BE2C (cell line): ENCODE results near the gene CHAF1A.

ENCODE experiments used
- DNase-seq: peaks from one replicate; pipeline ENCODE4 v3.0.0-alpha.2; 2020
- H3K27me3 ChIP-seq: fragments of 250-450 bp; sonication (Bioruptor Pico); 2 replicates; pipeline ENCODE4 v1.5.1; 2020; ENCODE audit warnings: mild to moderate bottlenecking
- H3K36me3 ChIP-seq: fragments of 250-450 bp; sonication (Bioruptor Pico); 2 replicates; pipeline ENCODE4 v1.5.1; 2020; ENCODE audit warnings: mild to moderate bottlenecking
- H3K4me1 ChIP-seq: fragments of 250-450 bp; sonication (Bioruptor Pico); 2 replicates; pipeline ENCODE4 v1.5.1; 2020
- H3K4me3 ChIP-seq: 2 replicates; pipeline ENCODE4 v1.5.1; 2011; ENCODE audit warnings: low read depth, low read length
- H3K9me3 ChIP-seq: fragments of 250-450 bp; sonication (Bioruptor Pico); 2 replicates; pipeline ENCODE4 v1.5.1; 2020
- CTCF ChIP-seq: IDR thresholded peaks from 2 replicates; pipeline ENCODE4 v1.5.1; 2012; ENCODE audit warnings: mild to moderate bottlenecking, low read depth, low read length

The CHAF1A gene

DNA sequence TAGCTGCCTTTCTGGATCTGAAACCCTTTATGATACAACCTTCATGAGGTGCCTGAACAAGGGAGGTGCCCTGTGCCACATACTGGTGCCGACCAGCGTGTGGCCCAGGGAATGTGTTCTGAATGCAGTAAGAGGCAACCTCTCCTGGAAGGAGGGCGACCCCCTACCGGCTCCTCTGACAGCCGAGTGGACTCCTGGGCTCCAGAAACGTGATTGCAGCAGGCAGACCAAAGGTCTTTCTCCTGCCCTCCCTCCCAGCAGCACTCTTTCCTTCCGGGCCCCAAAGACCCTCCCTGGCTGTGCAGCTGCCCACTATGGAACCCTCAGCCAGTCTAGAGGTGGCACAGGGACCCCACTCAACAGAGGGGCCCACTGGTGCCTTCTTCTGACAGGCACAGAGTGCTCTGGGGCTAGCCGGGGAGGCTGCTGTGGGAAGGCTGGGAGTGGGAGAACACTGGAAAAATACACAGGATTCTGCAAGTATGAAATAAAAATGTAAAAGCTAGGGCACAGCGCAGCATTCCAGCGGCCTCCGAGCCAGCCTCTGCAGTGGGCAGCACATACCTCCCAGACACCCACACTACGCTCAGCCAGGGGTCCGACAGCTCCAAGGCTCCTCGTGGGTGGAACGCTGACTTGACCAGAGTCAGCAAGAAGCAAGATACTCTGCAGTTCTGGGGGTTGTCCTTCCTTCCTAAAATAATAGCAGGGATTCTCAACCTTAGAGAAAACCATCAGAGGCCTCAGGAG lies 17.0 kb upstream of the CHAF1A start:
- no peak for DNase-seq
- Histone ChIP-seq H3K36me3 (peaks cover 22% of the 10 kb centered on the region), H3K4me1 (no peaks in the 10 kb centered on the region; the same call in 1 of the 2 replicates), H3K4me3 (no peak overlapping the region), H3K9me3 (no peaks in the 10 kb centered on the region), H3K27me3 (no peaks in the 10 kb centered on the region)
- TF ChIP-seq CTCF, result no peak

DNA sequence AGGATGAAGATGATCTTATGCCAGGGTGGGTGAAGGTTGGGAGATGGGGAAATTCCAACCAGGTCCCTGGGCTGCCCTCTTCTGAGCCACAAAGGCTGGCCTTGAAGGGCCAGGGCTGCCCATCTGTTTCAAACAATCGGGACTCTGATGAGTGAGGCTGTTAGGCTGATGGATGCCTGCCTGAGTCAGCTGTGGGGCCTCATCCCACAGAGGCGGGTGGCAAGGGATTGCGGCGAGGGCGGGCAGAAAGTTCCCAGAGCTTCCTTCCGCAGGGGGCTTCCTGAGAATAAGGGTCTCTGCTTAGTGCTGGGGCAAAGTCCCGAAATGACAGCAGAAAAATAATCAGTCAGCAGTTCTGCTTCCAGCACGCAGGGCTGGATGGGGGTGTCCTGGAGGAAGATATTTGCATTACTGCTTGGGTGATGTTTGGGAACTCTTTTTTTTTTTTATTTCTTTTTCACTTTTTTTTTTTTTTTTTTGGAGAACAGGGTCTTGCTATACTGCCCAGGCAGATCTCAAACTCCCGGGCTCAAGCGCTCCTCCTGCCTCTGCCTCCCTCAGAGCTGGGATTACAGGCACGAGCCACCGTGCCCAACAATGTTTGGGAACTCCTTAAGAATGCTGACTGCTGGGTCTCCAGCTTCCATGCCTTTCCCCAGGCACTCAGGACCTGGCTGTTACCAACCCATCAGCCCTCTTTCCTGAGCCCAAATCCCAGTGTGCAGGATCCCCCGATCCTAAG lies 16.2 kb upstream of the CHAF1A start:
- peaks cover 22% of the 10 kb centered on the region for H3K36me3 ChIP-seq
- no peaks in the 10 kb centered on the region for H3K9me3 ChIP-seq
- no peak overlapping the region for H3K4me3 ChIP-seq
- DNase-seq, result no peak
- TF ChIP-seq CTCF, result no peak
- H3K27me3 ChIP-seq, result no peaks in the 10 kb centered on the region
- peaks cover 5% of the 10 kb centered on the region for H3K4me1 ChIP-seq

- no peak for DNase-seq
- no peak for TF ChIP-seq CTCF
- H3K4me3 ChIP-seq, result no peak overlapping the region
- H3K9me3 ChIP-seq, result no peaks in the 10 kb centered on the region
- H3K36me3 ChIP-seq, result peaks cover 24% of the 10 kb centered on the region
- no peaks in the 10 kb centered on the region for H3K27me3 ChIP-seq
- H3K4me1 ChIP-seq, result peaks cover 11% of the 10 kb centered on the region
Observed at GRCh38 chr19:4388337-4389063, 13.9 kb upstream of the CHAF1A start.

- Histone ChIP-seq H3K36me3 (peaks cover 18% of the 10 kb centered on the region), H3K4me1 (peaks cover 11% of the 10 kb centered on the region), H3K27me3 (no peaks in the 10 kb centered on the region), H3K4me3 (no peak overlapping the region), H3K9me3 (no peaks in the 10 kb centered on the region)
- DNase-seq, result no peak
- TF ChIP-seq CTCF, result no peak
Observed at GRCh38 chr19:4389064-4389375, 13.4 kb upstream of the CHAF1A start.

DNA sequence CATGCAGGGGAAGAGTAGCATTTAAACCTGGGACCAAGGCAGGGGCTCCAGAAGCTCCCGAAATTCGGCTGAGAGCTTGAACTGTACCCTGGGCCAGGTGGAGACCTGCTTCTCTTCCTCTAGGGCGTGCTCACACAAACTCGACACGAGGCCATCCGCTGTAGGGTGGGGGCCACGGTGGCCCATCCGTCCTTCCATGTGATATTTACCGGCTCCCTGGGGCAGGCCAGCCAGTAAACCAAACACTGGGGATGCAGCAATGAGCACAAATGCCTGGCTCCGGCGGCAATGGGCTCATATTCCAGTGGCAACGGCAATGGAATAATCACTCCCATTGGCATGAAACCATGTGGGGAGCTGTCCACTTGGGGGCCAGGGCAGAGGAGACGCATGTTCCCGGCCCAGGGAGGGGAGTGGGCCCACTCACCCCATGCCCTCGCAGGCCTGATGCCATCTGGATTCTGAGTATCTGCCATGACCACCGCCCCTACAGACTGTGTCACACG lies 12.9 kb upstream of the CHAF1A start:
- peaks cover 18% of the 10 kb centered on the region for H3K36me3 ChIP-seq
- no peaks in the 10 kb centered on the region for H3K9me3 ChIP-seq
- no peak overlapping the region for H3K4me3 ChIP-seq
- H3K4me1 ChIP-seq, result peaks cover 11% of the 10 kb centered on the region
- TF ChIP-seq CTCF, result no peak
- DNase-seq, result no peak
- H3K27me3 ChIP-seq, result no peaks in the 10 kb centered on the region
